ENCODE measurements around the gene RERE.

Gene RERE

DNA sequence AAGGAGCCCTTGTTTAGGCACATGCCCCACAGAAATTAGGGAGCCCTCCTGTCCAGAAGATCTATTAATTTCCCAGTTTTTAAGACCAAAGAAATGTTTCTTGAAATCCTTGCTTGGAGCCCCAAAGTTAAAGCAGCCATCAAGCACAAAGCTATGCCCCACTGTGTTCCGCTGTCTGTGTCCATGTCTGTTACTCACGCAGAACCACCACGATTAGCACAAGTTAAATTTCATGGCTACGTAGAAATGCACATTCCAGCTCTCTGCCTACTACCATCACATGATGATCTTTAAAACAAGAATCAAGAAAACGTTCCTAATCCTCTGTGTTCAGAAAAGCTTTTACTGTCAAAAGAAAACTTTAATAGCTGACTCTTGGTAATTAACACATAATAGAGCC is 238.5 kb downstream of the RERE start:
- H3K18ac ChIP-seq (ENCODE audit: low read length), result no peak overlapping the region
- H3K4me3 ChIP-seq (ENCODE audit: low read depth, low read length), result no peak overlapping the region
- H3K4ac ChIP-seq (ENCODE audit: low read depth, low read length), result no peak overlapping the region
- peaks cover 0 to 3% of the 10 kb centered on the region in 2 experiments for H3K4me1 ChIP-seq (ENCODE audit: control insufficient read depth in 1 of 2, insufficient read depth in 2 of 2, low read length in 2 of 2)
- whole genome bisulfite sequencing (ENCODE audit: extremely low coverage, insufficient coverage, insufficient read length), result no CpG with 5 or more reads among the region's 5 CpGs
- no peak overlapping the region for H3K9ac ChIP-seq (ENCODE audit: low read length)
- no peak overlapping the region for H4K8ac ChIP-seq (ENCODE audit: low read depth, low read length)
- no peak overlapping the region for H3K23ac ChIP-seq (ENCODE audit: low read length)
- H2BK120ac ChIP-seq (ENCODE audit: insufficient read depth, low read length, poor library complexity), result no peak overlapping the region
- H3K36me3 ChIP-seq (ENCODE audit: control insufficient read depth in 1 of 2, insufficient read depth in 2 of 2, low read length in 2 of 2), result no peaks in the 10 kb centered on the region
- DNase-seq, result no peak
- H3K79me1 ChIP-seq (ENCODE audit: low read length), result no peaks in the 10 kb centered on the region
- no peak overlapping the region for H3K14ac ChIP-seq (ENCODE audit: low read length)
- H2AK5ac ChIP-seq (ENCODE audit: low read length), result no peak overlapping the region
- H2BK12ac ChIP-seq (ENCODE audit: low read length), result no peak overlapping the region
- no peak overlapping the region for H3K4me2 ChIP-seq (ENCODE audit: low read length)
- H2AFZ ChIP-seq (ENCODE audit: insufficient read depth, low read length, poor library complexity), result no peak overlapping the region
- no peak overlapping the region for H4K12ac ChIP-seq (ENCODE audit: low read depth, low read length)
- H3K27ac ChIP-seq (ENCODE audit: low read depth, low read length), result no peak overlapping the region
- H3K9me3 ChIP-seq (ENCODE audit: insufficient read depth, low read depth, low read length), result no peaks in the 10 kb centered on the region
- no peaks in the 10 kb centered on the region for H3K27me3 ChIP-seq (ENCODE audit: insufficient read depth, low read length)
- no peaks in the 10 kb centered on the region for H3K79me2 ChIP-seq (ENCODE audit: control insufficient read depth, insufficient read depth, low read length, poor library complexity)
- no peak overlapping the region for H4K91ac ChIP-seq (ENCODE audit: low read depth, low read length)
- no peak overlapping the region for H2BK5ac ChIP-seq (ENCODE audit: low read depth, low read length, poor library complexity)

GRCh38 chr1:8578132-8578877 is 239.1 kb downstream of the RERE start:
- Histone ChIP-seq H3K36me3 (ENCODE audit: control insufficient read depth in 1 of 2, insufficient read depth in 2 of 2, low read length in 2 of 2) (no peaks in the 10 kb centered on the region), H3K27me3 (ENCODE audit: insufficient read depth, low read length) (no peaks in the 10 kb centered on the region), H2BK5ac (ENCODE audit: low read depth, low read length, poor library complexity) (no peak overlapping the region), H3K9ac (ENCODE audit: low read length) (no peak overlapping the region), H2AK5ac (ENCODE audit: low read length) (no peak overlapping the region), H4K8ac (ENCODE audit: low read depth, low read length) (no peak overlapping the region), H3K18ac (ENCODE audit: low read length) (no peak overlapping the region), H3K4ac (ENCODE audit: low read depth, low read length) (no peak overlapping the region), H3K79me2 (ENCODE audit: control insufficient read depth, insufficient read depth, low read length, poor library complexity) (no peaks in the 10 kb centered on the region), H3K14ac (ENCODE audit: low read length) (no peak overlapping the region), H3K79me1 (ENCODE audit: low read length) (no peaks in the 10 kb centered on the region), H3K4me2 (ENCODE audit: low read length) (no peak overlapping the region), H4K91ac (ENCODE audit: low read depth, low read length) (no peak overlapping the region), H4K12ac (ENCODE audit: low read depth, low read length) (no peak overlapping the region), H3K9me3 (ENCODE audit: insufficient read depth, low read depth, low read length) (no peaks in the 10 kb centered on the region), H3K27ac (ENCODE audit: low read depth, low read length) (no peak overlapping the region), H2BK12ac (ENCODE audit: low read length) (no peak overlapping the region), H2AFZ (ENCODE audit: insufficient read depth, low read length, poor library complexity) (no peak overlapping the region), H2BK120ac (ENCODE audit: insufficient read depth, low read length, poor library complexity) (no peak overlapping the region), H3K23ac (ENCODE audit: low read length) (no peak overlapping the region), H3K4me1 (ENCODE audit: control insufficient read depth in 1 of 2, insufficient read depth in 2 of 2, low read length in 2 of 2) (peaks cover 3% of the 10 kb centered on the region in 2 experiments), H3K4me3 (ENCODE audit: low read depth, low read length) (no peak overlapping the region)
- DNase-seq, result no peak
- no CpG with 5 or more reads among the region's 2 CpGs for WGBS (ENCODE audit: extremely low coverage, insufficient coverage, insufficient read length)

DNA sequence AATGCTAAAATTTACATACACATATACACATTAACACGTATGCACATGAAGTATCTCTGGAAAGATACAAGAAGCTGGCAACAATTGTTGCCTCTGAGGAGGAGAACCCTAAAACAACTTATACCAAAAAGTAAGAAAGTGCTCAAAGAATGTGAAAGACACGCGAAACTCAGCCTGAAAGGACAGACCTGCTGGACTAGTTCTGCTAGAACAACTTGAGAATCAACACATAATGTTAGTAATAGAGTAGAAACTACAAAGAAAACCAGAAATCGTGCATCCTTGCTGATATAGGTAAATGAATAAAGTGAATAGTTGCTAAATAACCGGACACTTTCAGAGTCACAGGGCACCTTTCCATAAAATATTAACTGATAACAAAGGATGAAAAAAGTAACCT is 242.5 kb downstream of the RERE start:
- no CpG with 5 or more reads among the region's 5 CpGs for WGBS (ENCODE audit: extremely low coverage, insufficient coverage, insufficient read length)
- Histone ChIP-seq H3K18ac (ENCODE audit: low read length) (no peak overlapping the region), H3K4ac (ENCODE audit: low read depth, low read length) (no peak overlapping the region), H4K91ac (ENCODE audit: low read depth, low read length) (no peak overlapping the region), H3K27ac (ENCODE audit: low read depth, low read length) (no peak overlapping the region), H3K4me3 (ENCODE audit: low read depth, low read length) (no peak overlapping the region), H2BK5ac (ENCODE audit: low read depth, low read length, poor library complexity) (no peak overlapping the region), H4K12ac (ENCODE audit: low read depth, low read length) (no peak overlapping the region), H2AK5ac (ENCODE audit: low read length) (no peak overlapping the region), H3K36me3 (ENCODE audit: control insufficient read depth in 1 of 2, insufficient read depth in 2 of 2, low read length in 2 of 2) (no peaks in the 10 kb centered on the region), H2BK120ac (ENCODE audit: insufficient read depth, low read length, poor library complexity) (no peak overlapping the region), H3K9ac (ENCODE audit: low read length) (no peak overlapping the region), H3K4me2 (ENCODE audit: low read length) (no peak overlapping the region), H3K23ac (ENCODE audit: low read length) (no peak overlapping the region), H4K8ac (ENCODE audit: low read depth, low read length) (no peak overlapping the region), H3K9me3 (ENCODE audit: insufficient read depth, low read depth, low read length) (no peaks in the 10 kb centered on the region), H3K27me3 (ENCODE audit: insufficient read depth, low read length) (no peaks in the 10 kb centered on the region), H3K79me2 (ENCODE audit: control insufficient read depth, insufficient read depth, low read length, poor library complexity) (no peaks in the 10 kb centered on the region), H3K4me1 (ENCODE audit: control insufficient read depth in 1 of 2, insufficient read depth in 2 of 2, low read length in 2 of 2) (peaks cover 3 to 5% of the 10 kb centered on the region in 2 experiments), H3K14ac (ENCODE audit: low read length) (no peak overlapping the region), H2BK12ac (ENCODE audit: low read length) (no peak overlapping the region), H3K79me1 (ENCODE audit: low read length) (no peaks in the 10 kb centered on the region), H2AFZ (ENCODE audit: insufficient read depth, low read length, poor library complexity) (no peak overlapping the region)
- DNase-seq, result peak; percentile 13 to 78

DNA sequence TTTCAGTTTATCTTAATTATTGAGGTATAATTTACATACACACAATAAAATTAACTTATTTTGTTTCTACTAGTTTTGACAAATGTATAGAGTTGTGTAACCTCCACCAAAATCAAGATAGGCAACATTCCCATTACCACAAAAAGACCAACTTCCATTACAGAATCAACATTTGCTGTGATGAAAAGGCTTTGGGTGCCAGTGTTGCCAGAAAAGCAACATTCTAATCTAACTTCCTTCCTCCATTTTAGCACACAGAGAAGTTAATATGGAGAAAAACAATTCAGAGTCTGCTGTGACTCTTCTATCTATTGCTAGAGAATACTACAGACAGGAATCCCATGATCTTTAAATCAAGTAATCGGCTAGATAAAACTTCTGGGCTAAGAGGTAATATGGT is 245.3 kb downstream of the RERE start:
- Histone ChIP-seq H3K4me2 (ENCODE audit: low read length) (no peak overlapping the region), H3K4me1 (ENCODE audit: control insufficient read depth in 1 of 2, insufficient read depth in 2 of 2, low read length in 2 of 2) (peaks cover 5 to 12% of the 10 kb centered on the region in 2 experiments), H2BK120ac (ENCODE audit: insufficient read depth, low read length, poor library complexity) (no peak overlapping the region), H3K27ac (ENCODE audit: low read depth, low read length) (no peak overlapping the region), H3K9ac (ENCODE audit: low read length) (no peak overlapping the region), H4K91ac (ENCODE audit: low read depth, low read length) (no peak overlapping the region), H3K36me3 (ENCODE audit: control insufficient read depth in 1 of 2, insufficient read depth in 2 of 2, low read length in 2 of 2) (no peaks in the 10 kb centered on the region), H3K23ac (ENCODE audit: low read length) (no peak overlapping the region), H3K14ac (ENCODE audit: low read length) (no peak overlapping the region), H2BK5ac (ENCODE audit: low read depth, low read length, poor library complexity) (no peak overlapping the region), H2AFZ (ENCODE audit: insufficient read depth, low read length, poor library complexity) (no peak overlapping the region), H3K9me3 (ENCODE audit: insufficient read depth, low read depth, low read length) (no peaks in the 10 kb centered on the region), H3K79me1 (ENCODE audit: low read length) (no peaks in the 10 kb centered on the region), H4K12ac (ENCODE audit: low read depth, low read length) (no peak overlapping the region), H2BK12ac (ENCODE audit: low read length) (no peak overlapping the region), H3K4ac (ENCODE audit: low read depth, low read length) (no peak overlapping the region), H2AK5ac (ENCODE audit: low read length) (no peak overlapping the region), H3K18ac (ENCODE audit: low read length) (no peak overlapping the region), H4K8ac (ENCODE audit: low read depth, low read length) (no peak overlapping the region), H3K79me2 (ENCODE audit: control insufficient read depth, insufficient read depth, low read length, poor library complexity) (no peaks in the 10 kb centered on the region), H3K27me3 (ENCODE audit: insufficient read depth, low read length) (no peaks in the 10 kb centered on the region), H3K4me3 (ENCODE audit: low read depth, low read length) (no peak overlapping the region)
- DNase-seq, result peak in 1 of 2 donors; percentile 51
- no CpG with 5 or more reads among the region's 1 CpG for WGBS (ENCODE audit: extremely low coverage, insufficient coverage, insufficient read length)
